SU-DHL-6 (cell line): Measurements from ENCODE around the gene MAG.

Experiments used
- H2AFZ ChIP-seq: fragments of 200-600 bp; sonication (generic); 2 replicates; pipeline ENCODE4 v1.6.1; 2014; ENCODE audit warnings: low read depth, mild to moderate bottlenecking, moderate library complexity, mixed read lengths, antibody characterized with exemption, low read length; ENCODE audit not compliant: severe bottlenecking
- H3F3A ChIP-seq: fragments of 200-600 bp; shearing (Covaris generic); 2 replicates; pipeline ENCODE4 v1.6.0; 2016; ENCODE audit warnings: antibody characterized with exemption, mild to moderate bottlenecking; ENCODE audit not compliant: insufficient read depth
- H3K27ac ChIP-seq: fragments of 200-600 bp; sonication (generic); 2 replicates; pipeline ENCODE4 v1.5.1; 2016; ENCODE audit warnings: low read depth, mild to moderate bottlenecking, low read length, moderate library complexity, mixed read lengths
- H3K27me3 ChIP-seq: fragments of 200-600 bp; sonication (generic), shearing (Covaris generic); 2 replicates; pipeline ENCODE4 v1.6.0; 2014; ENCODE audit warnings: mild to moderate bottlenecking, low read length
- H3K36me3 ChIP-seq: fragments of 200-600 bp; sonication (generic); 2 replicates; pipeline ENCODE4 v1.6.1; 2014; ENCODE audit warnings: mild to moderate bottlenecking, low read length, mixed read lengths
- H3K4me2 ChIP-seq: fragments of 300-600, 200-600 bp; shearing (Covaris generic), sonication (generic); 2 replicates; pipeline ENCODE4 v1.6.0; 2014; ENCODE audit warnings: low read length, low read depth, mild to moderate bottlenecking; ENCODE audit not compliant: poor library complexity, severe bottlenecking
- H3K4me3 ChIP-seq: fragments of 200-600 bp; sonication (generic); 2 replicates; pipeline ENCODE4 v1.5.1; 2014; ENCODE audit warnings: antibody characterized with exemption, low read length, mild to moderate bottlenecking, mixed read lengths; ENCODE audit not compliant: insufficient read depth, poor library complexity, severe bottlenecking
- H3K79me2 ChIP-seq: fragments of 200-600 bp; sonication (generic); 2 replicates; pipeline ENCODE4 v1.6.1; 2014; ENCODE audit warnings: mild to moderate bottlenecking, low read length, moderate library complexity; ENCODE audit not compliant: insufficient read depth
- H3K9ac ChIP-seq: fragments of 200-600 bp; sonication (generic); 2 replicates; pipeline ENCODE4 v1.7.0; 2014; ENCODE audit warnings: mild to moderate bottlenecking, low read length
- H3K9me2 ChIP-seq: fragments of 200-600 bp; sonication (generic); replicated peaks from 2 replicates; pipeline ENCODE4 v1.6.1; 2014; ENCODE audit warnings: low read length; ENCODE audit not compliant: insufficient read depth
- H3K9me3 ChIP-seq: fragments of 200-600 bp; sonication (generic); 2 replicates; pipeline ENCODE4 v1.6.1; 2014; ENCODE audit warnings: low read length, mixed read lengths; ENCODE audit not compliant: insufficient read depth
- H4K20me1 ChIP-seq: fragments of 200-600 bp; sonication (generic); 2 replicates; pipeline ENCODE4 v1.6.1; 2014; ENCODE audit warnings: low read depth, mild to moderate bottlenecking, antibody characterized with exemption, low read length, moderate library complexity, mixed read lengths
- CTCF ChIP-seq: fragments of 200-600 bp; sonication (generic); IDR thresholded peaks from one replicate; pipeline ENCODE4 v1.5.1; 2017; ENCODE audit warnings: antibody characterized with exemption, mild to moderate bottlenecking, low read length, moderate library complexity; ENCODE audit not compliant: insufficient read depth, poor library complexity, severe bottlenecking
- EZH2phosphoT487 ChIP-seq: fragments of 200-600 bp; sonication (generic), shearing (Covaris generic); conservative IDR thresholded peaks from 2 replicates; pipeline ENCODE4 v1.6.1; 2018; ENCODE audit warnings: mild to moderate bottlenecking, antibody characterized with exemption, low read length, moderate library complexity, mixed read lengths

The MAG gene

GRCh38 chr19:35309481-35310279, 17.7 kb downstream of the MAG start:
- H3K27ac ChIP-seq, result no peak overlapping the region
- H3K9me3 ChIP-seq, result no peaks in the 10 kb centered on the region
- H3K9me2 ChIP-seq, result no peaks in the 10 kb centered on the region
- H4K20me1 ChIP-seq, result no peaks in the 10 kb centered on the region
- no peak for TF ChIP-seq CTCF
- TF ChIP-seq EZH2phosphoT487, result no peak
- no peaks in the 10 kb centered on the region for H3K27me3 ChIP-seq
- no peak overlapping the region for H3K9ac ChIP-seq
- H3K4me2 ChIP-seq, result no peak overlapping the region
- no peak overlapping the region for H3K4me3 ChIP-seq
- H3K36me3 ChIP-seq, result no peaks in the 10 kb centered on the region
- H2AFZ ChIP-seq, result no peak overlapping the region
- no peaks in the 10 kb centered on the region for H3F3A ChIP-seq
- H3K79me2 ChIP-seq, result no peaks in the 10 kb centered on the region

DNA sequence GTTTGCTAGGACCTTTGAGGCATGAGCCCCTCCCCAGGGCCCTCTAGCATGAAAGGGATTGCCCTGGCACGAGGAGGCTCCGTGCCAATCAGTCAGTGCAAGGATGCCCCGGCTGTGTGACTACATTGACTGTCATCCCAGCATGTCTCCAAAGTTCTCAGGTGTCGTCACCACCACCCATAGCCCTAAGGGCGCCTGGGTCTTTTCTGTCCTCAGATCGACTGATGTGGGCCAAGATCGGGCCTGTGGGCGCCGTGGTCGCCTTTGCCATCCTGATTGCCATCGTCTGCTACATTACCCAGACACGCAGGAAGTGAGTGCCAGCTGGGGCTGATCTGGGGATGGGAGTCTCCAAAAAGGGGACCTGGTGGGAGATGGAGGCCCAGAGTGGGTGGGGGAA, 18.4 kb downstream of the MAG start:
- Histone ChIP-seq H3K27me3 (no peaks in the 10 kb centered on the region), H3K27ac (no peak overlapping the region), H3K9ac (no peak overlapping the region), H3F3A (no peaks in the 10 kb centered on the region), H3K9me2 (no peaks in the 10 kb centered on the region), H3K9me3 (no peaks in the 10 kb centered on the region), H3K4me3 (no peak overlapping the region), H3K4me2 (no peak overlapping the region), H3K79me2 (no peaks in the 10 kb centered on the region), H4K20me1 (no peaks in the 10 kb centered on the region), H2AFZ (no peak overlapping the region), H3K36me3 (no peaks in the 10 kb centered on the region)
- TF ChIP-seq EZH2phosphoT487 (no peak), CTCF (no peak)

DNA sequence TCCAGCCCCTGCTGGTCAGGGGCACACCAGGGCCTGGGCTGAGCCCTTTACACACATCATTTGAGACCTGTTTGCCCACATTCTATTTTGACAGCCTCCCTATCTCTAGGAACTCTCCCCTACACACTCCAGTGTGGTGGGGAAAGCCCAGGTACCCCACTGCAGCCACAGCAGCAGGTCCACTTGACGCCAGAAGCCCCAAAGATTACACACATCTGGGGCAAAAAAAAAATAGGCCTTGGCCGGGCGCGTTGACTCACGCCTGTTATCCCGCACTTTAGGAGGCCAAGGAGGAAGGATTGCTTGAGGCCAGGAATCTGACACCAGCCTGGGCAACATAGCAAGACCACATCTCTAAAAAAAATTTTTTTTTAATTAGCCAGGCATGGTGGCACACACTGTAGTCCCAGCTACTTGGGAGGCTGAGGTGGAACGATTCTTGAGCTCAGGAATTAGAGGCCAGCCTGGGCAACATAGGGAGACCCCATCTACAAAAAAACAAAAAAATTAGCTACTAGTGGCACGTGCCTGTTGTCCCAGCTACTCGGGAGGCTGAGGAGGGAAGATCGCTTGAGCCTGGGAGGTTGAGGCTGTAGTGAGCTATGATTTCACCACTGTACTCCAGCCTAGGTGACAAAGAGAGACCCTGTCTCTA, 19.0 kb downstream of the MAG start:
- Histone ChIP-seq H3K27me3 (no peaks in the 10 kb centered on the region), H3K27ac (no peak overlapping the region), H3K9me3 (no peaks in the 10 kb centered on the region), H3K4me2 (no peak overlapping the region), H3K9ac (no peak overlapping the region), H2AFZ (no peak overlapping the region), H3K79me2 (no peaks in the 10 kb centered on the region), H4K20me1 (no peaks in the 10 kb centered on the region), H3K9me2 (no peaks in the 10 kb centered on the region), H3F3A (no peaks in the 10 kb centered on the region), H3K4me3 (no peak overlapping the region), H3K36me3 (no peaks in the 10 kb centered on the region)
- no peak for TF ChIP-seq EZH2phosphoT487
- TF ChIP-seq CTCF, result no peak
